ENCODE results near the gene MINDY1. TPM values are rescaled to one million over a fixed set of nuclear protein-coding genes. Genes with fewer than 3 reads are reported as not detected.
A peak's percentile ranks its signal among the peaks of the same experiment; 100 is the strongest.

MINDY1 gene
- total RNA-seq, 1 donor from 2014 or later = 11.2 TPM

- H3K4me3 Mint-ChIP-seq (ENCODE audit: unreplicated experiment) = peak overlapping the region; percentile 89
- peak; percentile 51 for DNase-seq (ENCODE audit: low spot score)
- H3K9me3 Mint-ChIP-seq (ENCODE audit: unreplicated experiment) = no peaks in the 10 kb centered on the region
- peaks cover 41% of the 10 kb centered on the region for H3K4me1 Mint-ChIP-seq (ENCODE audit: unreplicated experiment)
- peaks cover 6% of the 10 kb centered on the region for H3K36me3 Mint-ChIP-seq (ENCODE audit: low read depth, unreplicated experiment)
- TF ChIP-seq CTCF (IDR thresholded peaks at IDR 0.05; ENCODE audit: unreplicated experiment) = no peak
- peak overlapping the region; percentile 72 for H3K27ac Mint-ChIP-seq (ENCODE audit: unreplicated experiment)
- peaks cover 23% of the 10 kb centered on the region for H3K27me3 Mint-ChIP-seq (ENCODE audit: unreplicated experiment)
These were observed 29.6 kb downstream of the MINDY1 start for GRCh38 chr1:150976879-150977694.

- no peaks in the 10 kb centered on the region for H3K9me3 Mint-ChIP-seq (ENCODE audit: unreplicated experiment)
- H3K36me3 Mint-ChIP-seq (ENCODE audit: low read depth, unreplicated experiment) = peaks cover 6% of the 10 kb centered on the region
- no peak for DNase-seq (ENCODE audit: low spot score)
- TF ChIP-seq CTCF (IDR thresholded peaks at IDR 0.05; ENCODE audit: unreplicated experiment) = no peak
- H3K27ac Mint-ChIP-seq (ENCODE audit: unreplicated experiment) = peak overlapping the region; percentile 37
- peak overlapping the region; percentile 89 for H3K4me3 Mint-ChIP-seq (ENCODE audit: unreplicated experiment)
- peaks cover 26% of the 10 kb centered on the region for H3K27me3 Mint-ChIP-seq (ENCODE audit: unreplicated experiment)
- H3K4me1 Mint-ChIP-seq (ENCODE audit: unreplicated experiment) = peaks cover 48% of the 10 kb centered on the region
These were observed 30.3 kb downstream of the MINDY1 start for GRCh38 chr1:150976401-150976821.

- peaks cover 51% of the 10 kb centered on the region for H3K4me1 Mint-ChIP-seq (ENCODE audit: unreplicated experiment)
- DNase-seq (ENCODE audit: low spot score) = peak; percentile 86
- H3K9me3 Mint-ChIP-seq (ENCODE audit: unreplicated experiment) = no peaks in the 10 kb centered on the region
- H3K4me3 Mint-ChIP-seq (ENCODE audit: unreplicated experiment) = peak within 1 kb of the TSS; percentile 89
- H3K36me3 Mint-ChIP-seq (ENCODE audit: low read depth, unreplicated experiment) = peaks cover 6% of the 10 kb centered on the region
- H3K27ac Mint-ChIP-seq (ENCODE audit: unreplicated experiment) = peak within 1 kb of the TSS; percentile 85
- TF ChIP-seq CTCF (IDR thresholded peaks at IDR 0.05; ENCODE audit: unreplicated experiment) = no peak
- H3K27me3 Mint-ChIP-seq (ENCODE audit: unreplicated experiment) = peaks cover 23% of the 10 kb centered on the region
These were observed 31.9 kb downstream of the MINDY1 start, which contains the start of gene CERS2 for GRCh38 chr1:150974580-150975478. Gene CERS2 (minus strand): TSS chr1:150974835. CDS start chr1:150969090, 5,745 bp downstream.

GRCh38 chr1:150973836-150974579 is 32.7 kb downstream of the MINDY1 start:
- H3K27ac Mint-ChIP-seq (ENCODE audit: unreplicated experiment) = no peak overlapping the region

More at GRCh38 chr1:150973836-150974579, 32.7 kb downstream of the MINDY1 start:
- Mint-ChIP-seq H3K36me3 (ENCODE audit: low read depth, unreplicated experiment) (peaks cover 7% of the 10 kb centered on the region), H3K4me1 (ENCODE audit: unreplicated experiment) (peaks cover 51% of the 10 kb centered on the region), H3K9me3 (ENCODE audit: unreplicated experiment) (no peaks in the 10 kb centered on the region), H3K4me3 (ENCODE audit: unreplicated experiment) (peak overlapping the region; percentile 88), H3K27me3 (ENCODE audit: unreplicated experiment) (peaks cover 23% of the 10 kb centered on the region)
- peak; percentile 32 for DNase-seq (ENCODE audit: low spot score)
- TF ChIP-seq CTCF (IDR thresholded peaks at IDR 0.05; ENCODE audit: unreplicated experiment) = no peak

Data from endothelial cell (in vitro differentiated cells).